Muscle layer of colon (tissue), 2 donors: Measurements from ENCODE around the gene HOXB9.

ENCODE experiments used
- H3K27ac ChIP-seq: one replicate; pipeline ENCODE4 v1.7.0; 2013; ENCODE audit warnings: low read depth, mild to moderate bottlenecking, low read length, moderate library complexity
- H3K27me3 ChIP-seq, 2 donors: one replicate each; pipeline ENCODE4 v1.7.0; 2013; ENCODE audit warnings: low read length in 2 of 2, mild to moderate bottlenecking in 2 of 2; ENCODE audit not compliant: insufficient read depth in 2 of 2, control insufficient read depth in 1 of 2
- H3K36me3 ChIP-seq: one replicate; pipeline ENCODE4 v1.7.0; 2013; ENCODE audit warnings: mild to moderate bottlenecking, low read length; ENCODE audit not compliant: insufficient read depth
- H3K4me1 ChIP-seq: one replicate; pipeline ENCODE4 v1.7.0; 2013; ENCODE audit warnings: mild to moderate bottlenecking, low read length; ENCODE audit not compliant: insufficient read depth
- H3K4me3 ChIP-seq, 2 donors: one replicate each; pipeline ENCODE4 v1.7.0; 2013; ENCODE audit warnings: low read length in 2 of 2, low read depth in 1 of 2, mild to moderate bottlenecking in 1 of 2, moderate library complexity in 1 of 2
- H3K9ac ChIP-seq: one replicate; pipeline ENCODE4 v1.7.0; 2013; ENCODE audit warnings: low read length
- H3K9me3 ChIP-seq: one replicate; pipeline ENCODE4 v1.7.0; 2013; ENCODE audit warnings: mild to moderate bottlenecking, low read length
- donor health status: abdominal sarcoma.
- donor health status: Adenocarcinoma of cecum.

Gene HOXB9

DNA sequence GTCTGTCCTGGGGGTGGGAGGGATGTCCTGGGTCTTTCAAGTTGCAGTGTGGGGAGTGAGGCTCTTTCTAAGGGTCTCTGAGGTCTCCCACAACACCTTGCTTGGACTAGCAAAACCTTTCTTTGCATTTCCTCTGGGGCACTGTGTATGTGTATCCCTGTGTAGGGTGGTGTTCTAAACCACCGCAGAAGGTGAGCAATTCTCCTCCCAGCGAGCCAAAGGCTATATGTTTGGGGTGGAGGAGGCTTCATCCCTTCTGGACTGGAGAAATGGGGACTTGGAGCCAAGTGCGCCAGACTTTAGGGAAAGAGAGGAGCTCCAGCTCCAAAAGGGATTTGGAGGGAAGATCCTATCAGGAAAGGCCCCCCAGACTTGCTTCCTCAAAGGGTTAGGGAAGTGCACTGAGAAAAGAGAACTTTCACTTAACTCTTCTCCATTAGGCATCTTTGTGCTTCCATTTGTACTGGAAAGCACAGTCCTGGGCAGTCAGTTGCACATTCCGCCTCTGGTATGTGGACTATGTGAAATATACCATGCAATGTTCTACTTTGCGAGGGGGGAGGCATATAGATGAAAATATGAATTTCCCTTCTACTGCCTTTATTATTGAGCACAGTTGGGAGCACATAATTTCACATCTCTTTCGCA is 18.9 kb upstream of the HOXB9 start:
- peaks cover 63 to 79% of the 10 kb centered on the region in 2 donors for H3K27me3 ChIP-seq
- no peak overlapping the region for H3K9ac ChIP-seq

DNA sequence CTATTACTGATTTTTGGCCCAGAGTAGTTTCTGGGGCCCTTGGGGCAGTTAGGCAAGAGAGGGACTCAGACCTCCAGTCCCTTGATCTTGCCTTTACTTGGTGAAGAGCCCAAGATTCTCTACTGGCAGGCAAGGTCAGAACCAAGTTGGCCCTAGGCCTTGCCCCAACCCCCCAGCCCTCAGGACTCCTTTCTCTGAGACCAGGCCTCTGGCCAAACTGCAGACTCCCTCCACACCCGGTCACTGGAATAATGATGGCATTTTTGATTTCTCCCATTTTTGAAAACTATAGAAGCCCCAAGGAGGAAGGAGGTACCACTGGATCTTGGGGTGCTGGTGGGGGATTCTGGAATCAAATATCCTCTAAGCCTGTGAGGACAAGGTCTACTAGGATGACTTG is 18.0 kb upstream of the HOXB9 start:
- Histone ChIP-seq H3K27me3 (peaks cover 63 to 88% of the 10 kb centered on the region in 2 donors), H3K36me3 (no peaks in the 10 kb centered on the region), H3K9me3 (no peaks in the 10 kb centered on the region), H3K27ac (no peak overlapping the region), H3K4me3 (no peak overlapping the region), H3K4me1 (no peaks in the 10 kb centered on the region), H3K9ac (no peak overlapping the region)

More for the DNA sequence above, 18.9 kb upstream of the HOXB9 start:
- no peaks in the 10 kb centered on the region for H3K36me3 ChIP-seq
- no peak overlapping the region for H3K27ac ChIP-seq
- no peaks in the 10 kb centered on the region for H3K4me1 ChIP-seq
- no peaks in the 10 kb centered on the region for H3K9me3 ChIP-seq
- no peak overlapping the region for H3K4me3 ChIP-seq

DNA sequence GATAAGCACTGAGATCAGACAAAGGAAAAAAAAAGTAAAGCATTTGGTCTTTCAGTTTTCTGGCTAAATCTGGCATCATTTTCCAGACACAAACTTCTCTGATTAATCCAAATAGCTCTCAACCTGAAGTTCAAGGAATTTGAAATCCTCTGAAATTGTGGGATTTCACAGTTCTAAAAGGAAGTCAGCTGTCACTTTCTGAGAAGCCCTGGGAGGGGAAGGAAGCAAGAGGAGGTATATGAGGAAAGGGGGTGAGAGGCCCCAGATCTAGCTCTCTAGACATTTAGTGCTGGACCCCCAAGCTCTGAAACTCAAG is 17.5 kb upstream of the HOXB9 start:
- no peak overlapping the region for H3K27ac ChIP-seq
- peaks cover 63 to 92% of the 10 kb centered on the region in 2 donors for H3K27me3 ChIP-seq
- H3K4me3 ChIP-seq, result no peak overlapping the region
- H3K9me3 ChIP-seq, result no peaks in the 10 kb centered on the region
- H3K9ac ChIP-seq, result no peak overlapping the region
- H3K4me1 ChIP-seq, result no peaks in the 10 kb centered on the region
- H3K36me3 ChIP-seq, result no peaks in the 10 kb centered on the region

DNA sequence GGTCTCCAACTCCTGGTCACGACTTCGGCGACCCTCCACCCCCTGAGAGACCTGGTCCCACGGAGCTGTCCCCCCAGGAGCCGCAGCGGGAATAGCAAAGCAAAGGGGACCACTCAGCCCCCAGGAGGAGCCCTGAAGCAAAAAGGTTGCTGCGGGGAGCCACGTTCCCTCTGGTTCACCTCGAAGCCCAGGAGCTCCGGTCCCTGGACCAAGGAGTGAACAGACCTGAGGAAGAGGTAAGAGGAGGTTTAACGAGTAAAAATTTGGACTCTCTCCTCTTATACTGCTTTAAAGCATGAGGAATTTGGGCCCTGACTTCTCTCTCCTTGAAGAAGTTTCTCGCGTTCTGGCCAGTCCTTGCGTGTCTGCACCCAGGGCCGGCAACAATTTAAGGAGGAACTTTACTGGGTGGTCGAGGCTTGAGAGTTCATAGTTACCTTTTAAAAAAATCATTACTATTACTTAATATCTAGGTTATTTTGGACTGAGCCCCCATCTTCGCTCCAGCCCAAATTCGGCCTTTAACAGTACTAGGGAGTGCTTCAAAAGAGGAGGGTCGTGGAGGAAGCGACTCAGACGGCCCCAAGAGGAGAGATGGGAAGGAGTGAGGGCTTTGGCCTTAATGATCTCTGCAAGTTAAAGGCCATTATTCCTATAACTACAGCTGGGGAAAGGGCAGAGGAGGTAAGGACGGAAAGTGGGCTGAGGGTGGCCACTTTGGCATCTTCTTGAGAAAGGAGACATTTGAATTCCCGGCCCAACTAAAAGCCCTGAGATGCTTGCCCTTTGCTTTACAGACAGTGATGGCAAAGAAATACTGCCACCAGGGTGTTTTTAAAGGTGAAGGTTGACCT is 16.9 kb upstream of the HOXB9 start:
- no peak overlapping the region for H3K27ac ChIP-seq
- H3K4me3 ChIP-seq, result no peak overlapping the region
- H3K9me3 ChIP-seq, result no peaks in the 10 kb centered on the region
- H3K27me3 ChIP-seq, result peaks cover 65 to 89% of the 10 kb centered on the region in 2 donors
- H3K9ac ChIP-seq, result no peak overlapping the region
- no peaks in the 10 kb centered on the region for H3K4me1 ChIP-seq
- no peaks in the 10 kb centered on the region for H3K36me3 ChIP-seq

DNA sequence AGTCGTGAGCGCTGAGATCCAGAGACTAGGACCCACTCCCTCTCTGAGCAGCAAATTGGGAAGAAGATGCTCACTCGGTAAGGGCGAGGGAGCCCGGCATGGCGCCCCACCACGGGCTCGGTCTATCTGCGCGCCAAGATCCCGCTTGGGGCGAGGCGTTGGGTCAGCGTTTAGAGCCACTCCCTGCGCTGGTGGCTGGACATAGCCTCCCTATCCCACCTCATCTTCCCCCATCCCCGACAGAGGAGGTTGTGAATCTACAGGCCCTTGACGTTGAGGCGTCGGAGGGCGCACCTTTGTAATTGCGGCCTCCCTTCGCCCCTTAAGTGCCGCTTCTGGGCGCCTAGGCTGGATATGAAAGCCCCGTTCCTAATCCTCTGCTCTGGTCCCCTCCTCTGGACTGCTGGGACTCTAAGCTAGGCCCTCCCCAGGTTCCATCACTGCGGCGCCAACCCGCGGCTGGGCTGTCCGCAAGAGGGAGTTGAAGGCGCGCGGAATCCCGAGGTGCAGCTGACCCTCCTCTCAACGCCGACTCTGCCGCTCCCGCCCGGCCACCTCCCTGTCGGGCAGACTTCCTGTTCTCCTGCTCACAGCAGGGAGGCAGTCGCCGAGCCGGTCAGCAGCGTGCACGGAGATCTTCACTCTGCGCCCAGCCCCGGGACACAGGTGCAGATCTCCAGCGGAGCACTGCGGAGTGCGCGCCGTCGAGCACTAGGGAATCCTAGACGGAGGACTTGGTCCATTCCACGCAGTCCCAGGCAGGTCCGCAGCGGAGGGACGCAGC is 16.1 kb upstream of the HOXB9 start:
- H3K36me3 ChIP-seq, result no peaks in the 10 kb centered on the region
- H3K27ac ChIP-seq, result no peak overlapping the region
- no peak overlapping the region for H3K9ac ChIP-seq
- H3K9me3 ChIP-seq, result no peaks in the 10 kb centered on the region
- H3K4me3 ChIP-seq, result no peak overlapping the region
- peaks cover 65 to 89% of the 10 kb centered on the region in 2 donors for H3K27me3 ChIP-seq
- H3K4me1 ChIP-seq, result no peaks in the 10 kb centered on the region

DNA sequence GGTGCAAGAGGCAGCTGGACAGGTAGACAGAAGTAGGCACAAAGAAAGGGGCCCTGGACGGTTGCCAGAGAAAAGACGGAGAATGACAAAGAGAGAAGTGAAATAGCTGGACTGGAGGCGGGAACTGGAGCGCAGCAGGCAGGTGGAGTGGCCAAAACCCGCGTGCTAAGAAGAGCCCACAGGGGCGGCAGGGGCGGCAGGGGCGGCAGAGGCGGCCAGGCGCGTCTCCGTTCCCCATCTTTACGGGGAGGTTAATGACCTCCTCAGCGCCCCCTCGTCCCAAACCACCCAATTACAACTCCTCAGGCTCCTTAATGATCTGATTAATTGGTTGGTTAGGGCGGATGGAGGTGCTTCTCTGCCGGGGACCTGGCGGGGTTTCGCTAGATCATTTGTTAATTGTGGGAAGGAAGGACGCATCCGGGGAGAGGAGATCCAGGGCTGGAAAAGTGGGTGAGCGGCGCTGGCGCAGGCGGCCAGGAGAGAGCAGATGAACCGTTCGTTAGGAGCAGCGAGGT is 15.4 kb upstream of the HOXB9 start:
- no peak overlapping the region for H3K27ac ChIP-seq
- H3K27me3 ChIP-seq, result peaks cover 71 to 89% of the 10 kb centered on the region in 2 donors

DNA sequence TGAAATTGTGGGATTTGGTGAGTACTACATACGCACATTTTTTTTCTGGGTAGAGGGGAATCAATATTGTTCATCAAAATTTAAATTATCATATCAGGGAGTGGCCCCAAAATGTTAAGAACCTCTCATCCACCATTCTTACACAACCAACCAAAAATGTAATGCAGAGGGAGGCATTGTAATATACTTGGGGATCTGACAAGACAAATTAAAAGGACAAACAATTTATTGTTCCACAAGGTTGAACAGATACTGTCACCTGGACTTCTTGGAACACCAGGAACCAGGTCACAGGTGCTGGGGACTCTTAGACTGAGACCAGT is 14.7 kb upstream of the HOXB9 start:
- peaks cover 71 to 89% of the 10 kb centered on the region in 2 donors for H3K27me3 ChIP-seq
- H3K4me1 ChIP-seq, result peaks cover 5% of the 10 kb centered on the region

More for the DNA sequence above, 15.4 kb upstream of the HOXB9 start:
- Histone ChIP-seq H3K9me3 (no peaks in the 10 kb centered on the region), H3K4me1 (peaks cover 2% of the 10 kb centered on the region), H3K4me3 (no peak overlapping the region), H3K9ac (no peak overlapping the region), H3K36me3 (no peaks in the 10 kb centered on the region)

DNA sequence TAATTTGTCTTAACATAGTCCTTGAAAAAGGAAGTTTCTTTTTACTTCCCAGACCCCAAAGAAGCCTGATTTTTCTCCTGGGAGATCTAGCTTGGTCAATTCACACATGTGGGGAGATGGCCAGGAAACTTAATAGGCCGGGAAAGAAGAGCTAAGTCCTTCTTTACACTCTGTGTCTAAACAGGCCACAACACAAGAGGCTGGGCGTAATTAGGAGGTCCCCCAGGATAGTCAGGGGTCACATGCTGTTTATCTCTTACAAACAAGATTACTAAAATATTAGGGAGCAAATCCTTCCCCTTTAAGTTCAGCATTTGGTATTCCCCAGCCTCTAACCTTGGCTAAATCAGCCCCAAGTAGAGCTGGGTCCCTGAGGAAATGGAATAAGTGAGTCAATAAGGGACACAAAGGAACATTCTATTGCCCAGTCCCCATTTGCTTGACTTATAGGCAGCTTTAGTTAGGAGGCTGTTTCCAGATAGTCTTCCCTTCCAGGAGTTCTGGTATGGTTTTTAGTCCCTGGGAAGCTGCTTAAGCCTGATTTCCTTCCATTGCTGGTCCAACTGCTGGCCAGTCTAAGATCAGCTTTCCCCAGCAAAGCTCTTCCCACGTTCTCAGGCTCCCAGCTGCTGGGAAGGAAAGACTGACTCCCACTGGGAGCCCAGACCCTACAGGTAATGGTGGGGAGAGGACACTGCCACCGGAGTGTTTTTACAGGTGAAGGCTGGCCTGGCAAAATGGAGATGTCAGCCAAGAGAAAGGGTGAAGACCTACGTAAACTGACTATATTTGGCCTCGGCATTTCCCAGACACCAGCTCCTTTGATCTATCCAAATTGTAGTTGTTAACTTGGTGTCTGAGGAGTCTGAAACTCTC is 14.1 kb upstream of the HOXB9 start:
- no peak overlapping the region for H3K27ac ChIP-seq
- peaks cover 5% of the 10 kb centered on the region for H3K4me1 ChIP-seq
- H3K9me3 ChIP-seq, result no peaks in the 10 kb centered on the region
- H3K36me3 ChIP-seq, result no peaks in the 10 kb centered on the region
- no peak overlapping the region for H3K4me3 ChIP-seq
- H3K27me3 ChIP-seq, result peaks cover 76 to 89% of the 10 kb centered on the region in 2 donors
- H3K9ac ChIP-seq, result no peak overlapping the region

More for the DNA sequence above, 14.7 kb upstream of the HOXB9 start:
- H3K36me3 ChIP-seq, result no peaks in the 10 kb centered on the region
- no peaks in the 10 kb centered on the region for H3K9me3 ChIP-seq
- no peak overlapping the region for H3K27ac ChIP-seq
- no peak overlapping the region for H3K9ac ChIP-seq
- no peak overlapping the region for H3K4me3 ChIP-seq

DNA sequence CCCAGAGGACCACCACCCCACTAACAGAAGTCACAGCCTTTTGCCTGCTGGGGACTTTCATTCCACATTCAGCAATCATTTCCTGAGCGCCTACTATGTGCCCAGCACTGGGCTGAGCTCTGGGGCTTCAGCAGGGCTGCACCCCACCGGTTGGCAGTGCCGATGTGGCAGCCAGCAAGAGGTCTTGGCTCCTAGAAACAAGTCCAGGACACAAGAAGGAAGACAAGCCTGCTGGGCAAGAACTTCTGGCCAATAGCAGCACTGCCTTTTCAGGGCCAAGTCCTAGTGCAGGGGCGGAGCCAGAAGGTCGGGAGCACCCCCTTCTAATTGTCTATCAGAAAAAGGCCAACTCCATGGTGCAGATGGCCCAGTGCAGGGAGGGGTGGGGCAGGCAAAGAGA is 13.0 kb upstream of the HOXB9 start:
- Histone ChIP-seq H3K36me3 (no peaks in the 10 kb centered on the region), H3K27me3 (peaks cover 77 to 89% of the 10 kb centered on the region in 2 donors), H3K4me1 (peaks cover 5% of the 10 kb centered on the region), H3K4me3 (no peak overlapping the region), H3K9ac (no peak overlapping the region), H3K27ac (no peak overlapping the region), H3K9me3 (no peaks in the 10 kb centered on the region)

DNA sequence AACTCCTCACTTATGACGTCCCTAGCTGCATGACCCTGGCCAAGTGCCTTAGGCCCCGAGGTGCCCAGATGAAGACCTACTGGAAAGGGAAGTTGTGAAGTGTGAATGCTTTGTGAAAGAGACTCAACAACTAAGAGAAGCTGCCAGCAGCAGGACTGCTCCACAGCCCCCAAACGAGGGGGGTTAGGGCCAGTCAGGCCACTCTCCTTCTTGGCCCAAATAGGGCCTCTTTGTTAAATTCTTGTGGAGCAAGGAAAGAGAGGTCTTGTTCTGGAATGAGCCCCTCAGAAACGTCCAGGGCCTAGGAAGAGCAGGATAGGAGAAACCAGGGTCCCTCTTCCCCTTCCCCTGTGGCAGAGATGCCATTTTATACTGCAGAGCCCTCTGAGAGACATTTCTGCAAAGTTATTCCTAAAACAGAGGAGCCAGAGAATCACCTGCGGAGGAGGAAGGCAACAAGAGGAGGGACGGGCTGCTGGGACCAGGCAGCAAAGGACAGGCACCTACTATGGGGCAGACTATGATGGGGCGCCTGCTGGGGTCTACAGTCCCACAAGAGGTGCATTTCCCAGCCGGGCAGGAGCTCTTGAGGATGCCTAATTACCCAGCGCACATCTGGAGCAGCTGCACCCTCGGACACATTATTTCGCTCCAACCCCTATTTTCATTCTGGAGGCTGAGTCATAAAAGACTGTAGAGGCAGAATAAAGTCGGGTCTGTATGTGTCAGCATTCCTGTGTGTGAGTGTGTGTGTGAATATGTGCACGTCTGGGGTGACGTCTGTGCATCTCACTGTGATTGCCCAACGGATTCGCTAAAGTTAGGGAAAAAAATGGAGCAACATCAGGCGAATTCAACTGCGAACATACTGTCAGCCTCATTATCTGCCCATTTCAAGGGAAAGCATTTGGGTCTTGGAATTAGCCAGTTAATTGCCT is 11.4 kb upstream of the HOXB9 start:
- Histone ChIP-seq H3K4me3 (no peak overlapping the region), H3K9me3 (peaks cover 5% of the 10 kb centered on the region), H3K9ac (no peak overlapping the region), H3K27ac (no peak overlapping the region), H3K4me1 (peaks cover 5% of the 10 kb centered on the region), H3K27me3 (peaks cover 69 to 89% of the 10 kb centered on the region in 2 donors), H3K36me3 (no peaks in the 10 kb centered on the region)
